ENCODE results near the gene DPT.

Gene DPT

GRCh38 chr1:168653567-168653966 is 75.4 kb downstream of the DPT start:
- no peak for DNase-seq (ENCODE audit: low read depth)

GRCh38 chr1:168645721-168646120 is 83.3 kb downstream of the DPT start:
- H3K4me3 ChIP-seq (ENCODE audit: low read depth, low read length) = no peak overlapping the region
- DNase-seq (ENCODE audit: low read depth) = no peak
- TF ChIP-seq CTCF (IDR thresholded peaks at IDR 0.05; ENCODE audit: insufficient read depth, low read depth, low read length, missing control alignments) = no peak

More at GRCh38 chr1:168653567-168653966, 75.4 kb downstream of the DPT start:
- TF ChIP-seq CTCF (IDR thresholded peaks at IDR 0.05; ENCODE audit: insufficient read depth, low read depth, low read length, missing control alignments) = no peak
- no peak overlapping the region for H3K4me3 ChIP-seq (ENCODE audit: low read depth, low read length)

Data from GM12865 (cell line).